Activated CD4-positive, alpha-beta T cell treated with anti-CD3 and anti-CD28 coated beads, Interleukin-2, amount 50 U/mL, for 24 hours (primary cell): Measurements from ENCODE around the gene C19orf67.

Experiments used
- DNase-seq, 2 donors: peaks; one replicate each; pipeline ENCODE4 v3.0.0-alpha.2; 2020; ENCODE audit warnings: low read depth in 1 of 2, low spot score in 1 of 2

Gene C19orf67

DNA sequence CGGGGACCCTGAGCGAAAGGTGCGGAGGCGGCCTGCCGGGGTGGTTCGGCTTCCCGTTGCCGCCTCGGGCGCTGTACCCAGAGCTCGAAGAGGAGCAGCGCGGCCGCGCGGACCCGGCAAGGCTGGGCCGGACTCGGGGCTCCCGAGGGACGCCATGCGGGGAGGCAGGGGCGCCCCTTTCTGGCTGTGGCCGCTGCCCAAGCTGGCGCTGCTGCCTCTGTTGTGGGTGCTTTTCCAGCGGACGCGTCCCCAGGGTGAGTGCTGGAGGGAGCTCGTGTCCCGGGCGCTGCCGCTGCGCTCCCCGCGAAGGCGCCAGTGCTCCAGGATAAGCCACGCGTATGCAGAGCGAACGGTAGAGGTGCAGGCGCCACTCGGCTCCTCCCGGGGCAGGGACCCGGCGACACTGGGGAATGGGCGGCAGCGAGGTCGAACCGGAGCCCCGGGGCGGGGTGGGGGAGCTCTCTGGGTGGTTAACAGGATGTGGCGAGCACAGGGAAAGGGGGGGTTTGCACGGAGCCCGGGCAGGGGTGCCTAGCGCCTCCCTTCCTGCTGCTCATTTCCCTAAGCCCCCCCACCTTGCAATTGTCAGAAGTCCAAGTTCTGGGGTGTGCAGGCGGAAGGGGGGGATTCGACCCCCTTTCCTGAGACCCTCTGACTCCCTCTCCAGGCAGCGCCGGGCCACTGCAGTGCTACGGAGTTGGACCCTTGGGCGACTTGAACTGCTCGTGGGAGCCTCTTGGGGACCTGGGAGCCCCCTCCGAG lies 53.7 kb downstream of the C19orf67 start, which contains the start of gene IL27RA:
Gene IL27RA, plus strand, starts transcription at position 44 of the 762 bp plus-strand sequence. Its CDS starts 111 bp downstream, at position 155.
- DNase-seq: peak; percentile 59 to 61
